Mononuclear cell (primary cell): ENCODE results near the gene RMP24. TPM values are rescaled to one million over a fixed set of nuclear protein-coding genes. Genes with fewer than 3 reads are reported as not detected.

Source experiments
- total RNA-seq: library from RNA; depleted of rRNA; stranded (reverse); fragments of >200 nt; gene quantifications from one replicate; pipeline ENCODE4 v1.2.3, GENCODE V29; 2012

RMP24 gene

Other genes with a start within 250 kb of the RMP24 start
- 34.3 TPM for gene RPRD1A, start 94.9 kb downstream of the RMP24 start, total RNA-seq
- 18.1 TPM for gene SLC39A6, start 156.7 kb downstream of the RMP24 start, total RNA-seq
- 198 TPM for gene ELP2, start 157.2 kb downstream of the RMP24 start, total RNA-seq
- under 0.01 TPM for gene MOCOS, start 214.8 kb downstream of the RMP24 start, total RNA-seq